A673 (cell line): Measurements from ENCODE around the gene SNTG2.

ENCODE experiments used
- EZH2 ChIP-seq: fragments of 200-600 bp; sonication (generic); IDR thresholded peaks from 2 replicates; pipeline ENCODE4 v1.6.1; 2017; ENCODE audit warnings: borderline replicate concordance, low read depth, mild to moderate bottlenecking, mixed read lengths, antibody characterized with exemption, low read length; ENCODE audit not compliant: poor library complexity, severe bottlenecking
- TF ChIP-seq, protein P1 (sequence below): fragments of 300-800, 200-600 bp; sonication (generic); conservative IDR thresholded peaks from 2 replicates; pipeline ENCODE4 v1.5.1; 2017; ENCODE audit warnings: low read depth, mild to moderate bottlenecking, antibody characterized with exemption, low read length, moderate library complexity, mixed read lengths

DNA sequence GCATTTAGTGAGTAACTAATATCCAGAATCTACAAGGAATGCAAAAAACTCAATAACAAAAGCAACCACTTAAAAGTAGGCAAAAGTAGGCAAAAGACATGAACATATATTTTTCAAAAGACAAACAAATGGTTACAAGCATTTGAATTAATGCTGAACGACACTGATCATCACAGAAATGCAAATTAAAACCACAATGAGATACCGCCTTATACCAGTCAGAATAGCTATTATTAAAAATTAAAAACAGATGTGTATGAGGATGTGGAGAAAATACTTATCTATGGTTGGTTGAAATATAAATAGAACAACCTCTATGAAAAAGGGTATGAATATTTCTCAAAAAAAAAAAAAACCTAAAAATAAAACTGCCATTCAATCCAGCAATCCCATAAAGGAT lies 51.7 kb downstream of the SNTG2 start:
- TF ChIP-seq, protein P1, sequence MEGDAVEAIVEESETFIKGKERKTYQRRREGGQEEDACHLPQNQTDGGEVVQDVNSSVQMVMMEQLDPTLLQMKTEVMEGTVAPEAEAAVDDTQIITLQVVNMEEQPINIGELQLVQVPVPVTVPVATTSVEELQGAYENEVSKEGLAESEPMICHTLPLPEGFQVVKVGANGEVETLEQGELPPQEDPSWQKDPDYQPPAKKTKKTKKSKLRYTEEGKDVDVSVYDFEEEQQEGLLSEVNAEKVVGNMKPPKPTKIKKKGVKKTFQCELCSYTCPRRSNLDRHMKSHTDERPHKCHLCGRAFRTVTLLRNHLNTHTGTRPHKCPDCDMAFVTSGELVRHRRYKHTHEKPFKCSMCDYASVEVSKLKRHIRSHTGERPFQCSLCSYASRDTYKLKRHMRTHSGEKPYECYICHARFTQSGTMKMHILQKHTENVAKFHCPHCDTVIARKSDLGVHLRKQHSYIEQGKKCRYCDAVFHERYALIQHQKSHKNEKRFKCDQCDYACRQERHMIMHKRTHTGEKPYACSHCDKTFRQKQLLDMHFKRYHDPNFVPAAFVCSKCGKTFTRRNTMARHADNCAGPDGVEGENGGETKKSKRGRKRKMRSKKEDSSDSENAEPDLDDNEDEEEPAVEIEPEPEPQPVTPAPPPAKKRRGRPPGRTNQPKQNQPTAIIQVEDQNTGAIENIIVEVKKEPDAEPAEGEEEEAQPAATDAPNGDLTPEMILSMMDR: no peak
- TF ChIP-seq EZH2: no peak
